Body of pancreas (tissue), 4 donors: ENCODE measurements around the gene ZNF652. TPM values are rescaled to one million over a fixed set of nuclear protein-coding genes. Genes with fewer than 3 reads are reported as not detected.
A peak's percentile ranks its signal among the peaks of the same experiment; 100 is the strongest.
"Not testable (repeated sequence)": the region's sequence is repeated elsewhere in the genome, so short reads cannot be mapped to it uniquely, and the experiment has no call there.

Source experiments
- ATAC-seq: fragments of 150-250 bp; one replicate; pipeline ENCODE4 v1.9.1; 2016
- DNase-seq, 4 donors: peaks; one replicate each; pipeline ENCODE4 v3.0.0-alpha.2; 2019
- H3K27ac ChIP-seq, 4 donors: fragments of 200-600 bp; sonication (generic); 1 replicate in 3 of 4; 2 replicates in 1 of 4; pipeline versions ENCODE4 v1.5.1 to v1.6.1; 2016 to 2019; ENCODE audit warnings: mild to moderate bottlenecking in 1 of 4, mixed read lengths in 1 of 4, moderate library complexity in 1 of 4
- H3K27me3 ChIP-seq, 2 donors: fragments of 200-600 bp; sonication (generic); one replicate each; pipeline ENCODE4 v1.6.0; 2016; ENCODE audit warnings: mild to moderate bottlenecking in 1 of 2
- H3K36me3 ChIP-seq, 2 donors: fragments of 200-600 bp; sonication (generic); replicated peaks in 1 of 2; 2 replicates each; pipeline ENCODE4 v1.5.1; 2016; ENCODE audit warnings: low read depth in 2 of 2; ENCODE audit not compliant: insufficient read depth in 1 of 2
- H3K4me1 ChIP-seq: fragments of 200-600 bp; sonication (generic); one replicate; pipeline ENCODE4 v1.6.0; 2016
- H3K4me3 ChIP-seq, 2 donors: fragments of 200-600 bp; sonication (generic); 1 replicate in 1 of 2; 2 replicates in 1 of 2; pipeline ENCODE4 v1.5.1; 2016 to 2019
- H3K9me3 ChIP-seq, 3 donors: fragments of 200-600 bp; sonication (generic); 1 replicate in 2 of 3; 2 replicates in 1 of 3; pipeline ENCODE4 v1.5.1; 2016
- CTCF ChIP-seq, 7 experiments: fragments of 450-650 bp in 4 of 7; fragments of 200-600 bp in 3 of 7; sonication (generic) in 3 of 7; IDR thresholded peaks; one replicate each; pipeline ENCODE4 v1.5.1; 2016 to 2019; ENCODE audit warnings: antibody characterized with exemption in 7 of 7
- POLR2A ChIP-seq, 3 donors: fragments of 450-650 bp; IDR thresholded peaks; one replicate each; pipeline ENCODE4 v1.6.1; 2016; ENCODE audit warnings: antibody characterized with exemption in 3 of 3, mild to moderate bottlenecking in 2 of 3
- WGBS, 2 donors: methylation state at CpG; one replicate each; pipeline ENCODE4 v1.1.5; 2017; 5-methylcytosine and 5-hydroxymethylcytosine counted together
- intact Hi-C: fragments of 100-400 bp; cut with DNase I; formaldehyde crosslinking; loops from one replicate; pipeline ENCODE4 v1.15.1; 2023
- total RNA-seq, 2 donors: library from RNA; depleted of rRNA; stranded (reverse); fragments of >200 nt; gene quantifications; one replicate each; pipeline ENCODE4 v1.1.0, GENCODE V29; 2016

The ZNF652 gene
- total RNA-seq, 2 donors from 2014 or later = 26.4 to 36.1 TPM

GRCh38 chr17:49390548-49391324 is 28.7 kb upstream of the ZNF652 start:
- WGBS, 2 donors = 46 to 54% methylated on average over 5 to 9 of the region's 9 CpGs
- H3K4me1 ChIP-seq = peaks cover 4% of the 10 kb centered on the region
- peak overlapping the region in 1 of 4 donors; percentile 69 for H3K27ac ChIP-seq
- H3K36me3 ChIP-seq = no peaks in the 10 kb centered on the region
- intact Hi-C loops = no loop called here
- H3K4me3 ChIP-seq = no peak overlapping the region
- no peak for ATAC-seq
- H3K27me3 ChIP-seq = no peaks in the 10 kb centered on the region
- H3K9me3 ChIP-seq = no peaks in the 10 kb centered on the region
- no peak for TF ChIP-seq POLR2A (IDR thresholded peaks at IDR 0.05)
- TF ChIP-seq CTCF (IDR thresholded peaks at IDR 0.05) = no peak
- peak in 1 of 4 donors; percentile 44 for DNase-seq

GRCh38 chr17:49389514-49390347 is 27.7 kb upstream of the ZNF652 start:
- ATAC-seq, H3K9me3 ChIP-seq, intact Hi-C loops, H3K36me3 ChIP-seq, H3K4me1 ChIP-seq, DNase-seq, H3K4me3 ChIP-seq, H3K27me3 ChIP-seq: not testable (repeated sequence)
- 81 to 87% methylated on average over 12 of the region's 12 CpGs for WGBS, 2 donors
- H3K27ac ChIP-seq = peak overlapping the region in 1 of 4 donors; percentile 33

- H3K4me1 ChIP-seq = no peaks in the 10 kb centered on the region
- no peak overlapping the region for H3K4me3 ChIP-seq
- TF ChIP-seq CTCF (IDR thresholded peaks at IDR 0.05) (no peak), POLR2A (IDR thresholded peaks at IDR 0.05) (no peak)
- DNase-seq (no peak), ATAC-seq (no peak)
- no peaks in the 10 kb centered on the region for H3K36me3 ChIP-seq
- intact Hi-C loops = no loop called here
- no peak overlapping the region for H3K27ac ChIP-seq
- H3K9me3 ChIP-seq = no peaks in the 10 kb centered on the region
- 76 to 82% methylated on average over 8 of the region's 8 CpGs for WGBS, 2 donors
- no peaks in the 10 kb centered on the region for H3K27me3 ChIP-seq
Observed at GRCh38 chr17:49388692-49389513, 26.9 kb upstream of the ZNF652 start.

- Histone ChIP-seq H3K4me1 (no peaks in the 10 kb centered on the region), H3K9me3 (no peaks in the 10 kb centered on the region), H3K27ac (no peak overlapping the region), H3K4me3 (no peak overlapping the region), H3K36me3 (no peaks in the 10 kb centered on the region), H3K27me3 (no peaks in the 10 kb centered on the region)
- TF ChIP-seq POLR2A (IDR thresholded peaks at IDR 0.05) (no peak), CTCF (IDR thresholded peaks at IDR 0.05) (no peak)
- DNase-seq (no peak), ATAC-seq (no peak)
- 77 to 88% methylated on average over 6 of the region's 6 CpGs for WGBS, 2 donors
- intact Hi-C loops = no loop called here
Observed at GRCh38 chr17:49388290-49388640, 26.2 kb upstream of the ZNF652 start.
